ENCODE results near the gene E2F2. TPM values are rescaled to one million over a fixed set of nuclear protein-coding genes. Genes with fewer than 3 reads are reported as not detected.

The E2F2 gene
- total RNA-seq, 1 experiment from 2014 or later: 16.3 TPM

GRCh38 chr1:23477359-23478144, 53.5 kb downstream of the E2F2 start:
- no peak overlapping the region for H3K9ac ChIP-seq (ENCODE audit: low read length)
- ATAC-seq: peak; percentile 35; the same call in 1 of the 2 replicates
- H3K79me2 ChIP-seq (ENCODE audit: insufficient read depth, low read length): no peaks in the 10 kb centered on the region
- ChIA-PET RAD21 (ENCODE audit: low non-redundant PET in 1 of 2, low total read pairs in 2 of 2, uncharacterized antibody in 2 of 2, unreplicated experiment in 2 of 2) (no interaction called here), POLR2A (no interaction called here), CTCF (interaction anchor here (0.6 kb wide), 1 partner anchor 22 kb away, joined by 4 read pairs; no protein-coding TSS in a partner anchor)
- intact Hi-C loops (cut with micrococcal nuclease): no loop called here
- no peaks in the 10 kb centered on the region for H3K9me3 ChIP-seq (ENCODE audit: control insufficient read depth in 1 of 2, insufficient read depth in 1 of 2, low read depth in 1 of 2, low read length in 2 of 2)
- H3K4me2 ChIP-seq (ENCODE audit: low read length): no peak overlapping the region
- DNase-seq (ENCODE audit: low read depth, low spot score): no peak
- no peak overlapping the region for H3K4me3 ChIP-seq (replicated peaks in 1 of 2; ENCODE audit: low read depth in 1 of 2, low read length in 2 of 2)
- H3K4me1 ChIP-seq (ENCODE audit: control insufficient read depth in 1 of 2, insufficient read depth in 2 of 2, low read length in 2 of 2): peaks cover 20 to 29% of the 10 kb centered on the region in 2 experiments
- H3K9me2 ChIP-seq (ENCODE audit: insufficient read depth): no peaks in the 10 kb centered on the region
- no peaks in the 10 kb centered on the region for H4K20me1 ChIP-seq (ENCODE audit: insufficient read depth)
- no peak overlapping the region for H3K27ac ChIP-seq (ENCODE audit: low read depth, low read length)
- no peak overlapping the region for H2AFZ ChIP-seq (ENCODE audit: low read depth, low read length, poor library complexity, severe bottlenecking)
- no peaks in the 10 kb centered on the region for H3K27me3 ChIP-seq (ENCODE audit: insufficient read depth, low read length)
- H3K36me3 ChIP-seq (ENCODE audit: control insufficient read depth in 1 of 2, insufficient read depth in 2 of 2, low read length in 2 of 2): no peaks in the 10 kb centered on the region
- TF ChIP-seq ZFX (IDR thresholded peaks at IDR 0.05): no peak
- no peak for TF ChIP-seq SIN3A (IDR thresholded peaks at IDR 0.05; ENCODE audit: low read depth)
- TF ChIP-seq JUND (IDR thresholded peaks at IDR 0.05): no peak
- TF ChIP-seq ZBTB33 (IDR thresholded peaks at IDR 0.05; ENCODE audit: extremely low read depth, insufficient replicate concordance, low read length): no peak
- no peak for TF ChIP-seq CEBPB (IDR thresholded peaks at IDR 0.05; ENCODE audit: low read depth)
- no peak for TF ChIP-seq EGR1 (IDR thresholded peaks at IDR 0.05; ENCODE audit: low read depth)
- no peak for TF ChIP-seq SRF (IDR thresholded peaks at IDR 0.05; ENCODE audit: low read depth)
- no TSS peak for BruUV-seq (replicated peaks)

- H4K20me1 ChIP-seq (ENCODE audit: insufficient read depth): no peaks in the 10 kb centered on the region
- no TSS peak for BruUV-seq (replicated peaks)
- no peak overlapping the region for H3K27ac ChIP-seq (ENCODE audit: low read depth, low read length)
- intact Hi-C loops (cut with micrococcal nuclease): no loop called here
- DNase-seq (ENCODE audit: low read depth, low spot score) (no peak), ATAC-seq (no peak)
- H3K9me2 ChIP-seq (ENCODE audit: insufficient read depth): no peaks in the 10 kb centered on the region
- H3K27me3 ChIP-seq (ENCODE audit: insufficient read depth, low read length): no peaks in the 10 kb centered on the region
- no peak overlapping the region for H3K4me3 ChIP-seq (replicated peaks in 1 of 2; ENCODE audit: low read depth in 1 of 2, low read length in 2 of 2)
- TF ChIP-seq ZBTB33 (IDR thresholded peaks at IDR 0.05; ENCODE audit: extremely low read depth, insufficient replicate concordance, low read length): no peak
- no peaks in the 10 kb centered on the region for H3K36me3 ChIP-seq (ENCODE audit: control insufficient read depth in 1 of 2, insufficient read depth in 2 of 2, low read length in 2 of 2)
- H3K4me1 ChIP-seq (ENCODE audit: control insufficient read depth in 1 of 2, insufficient read depth in 2 of 2, low read length in 2 of 2): peaks cover 20 to 29% of the 10 kb centered on the region in 2 experiments
- no peaks in the 10 kb centered on the region for H3K9me3 ChIP-seq (ENCODE audit: control insufficient read depth in 1 of 2, insufficient read depth in 1 of 2, low read depth in 1 of 2, low read length in 2 of 2)
- H3K79me2 ChIP-seq (ENCODE audit: insufficient read depth, low read length): no peaks in the 10 kb centered on the region
- CTCF ChIA-PET: interaction anchor here (1.4 kb wide), 1 partner anchor 8 kb away, joined by 3 read pairs; the partner anchor contains the start of gene ASAP3
- POLR2A ChIA-PET: no interaction called here
- H3K9ac ChIP-seq (ENCODE audit: low read length): no peak overlapping the region
- no peak overlapping the region for H2AFZ ChIP-seq (ENCODE audit: low read depth, low read length, poor library complexity, severe bottlenecking)
- H3K4me2 ChIP-seq (ENCODE audit: low read length): no peak overlapping the region
- RAD21 ChIA-PET (ENCODE audit: low non-redundant PET in 1 of 2, low total read pairs in 2 of 2, uncharacterized antibody in 2 of 2, unreplicated experiment in 2 of 2): no interaction called here
Measured at GRCh38 chr1:23475641-23476040, 55.4 kb downstream of the E2F2 start.

Measured in HCT116 (cell line).